ENCODE data around the gene ME1. TPM values are rescaled to one million over a fixed set of nuclear protein-coding genes. Genes with fewer than 3 reads are reported as not detected.
A peak's percentile ranks its signal among the peaks of the same experiment; 100 is the strongest.
"Not testable (repeated sequence)": the region's sequence is repeated elsewhere in the genome, so short reads cannot be mapped to it uniquely, and the experiment has no call there.

Gene ME1
- polyA plus RNA-seq, 12 donors: 1.5 to 2.4 (median 1.9) TPM; not detected in 2

DNA sequence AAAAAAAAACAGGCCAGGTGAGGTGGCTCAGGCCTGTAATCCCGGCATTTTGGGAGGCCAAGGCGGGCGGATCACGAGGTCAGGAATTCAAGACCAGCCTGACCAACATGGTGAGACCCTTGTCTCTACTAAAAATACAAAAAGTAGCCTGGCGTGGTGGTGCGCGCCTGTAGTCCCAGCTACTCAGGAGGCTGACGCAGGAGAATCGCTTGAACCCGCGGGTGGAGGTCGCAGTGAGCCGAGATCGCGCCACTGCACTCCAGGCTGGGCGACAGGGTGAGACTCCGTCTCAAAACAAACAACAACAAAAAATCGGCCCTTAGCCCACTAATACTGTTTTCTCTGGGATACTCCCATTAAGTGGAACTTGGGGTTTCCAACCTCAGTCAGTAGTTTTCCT, 238.9 kb downstream of the ME1 start:
- DNase-seq: not testable (repeated sequence)

GRCh38 chr6:83190626-83191025, 240.2 kb downstream of the ME1 start:
- DNase-seq: no peak

DNA sequence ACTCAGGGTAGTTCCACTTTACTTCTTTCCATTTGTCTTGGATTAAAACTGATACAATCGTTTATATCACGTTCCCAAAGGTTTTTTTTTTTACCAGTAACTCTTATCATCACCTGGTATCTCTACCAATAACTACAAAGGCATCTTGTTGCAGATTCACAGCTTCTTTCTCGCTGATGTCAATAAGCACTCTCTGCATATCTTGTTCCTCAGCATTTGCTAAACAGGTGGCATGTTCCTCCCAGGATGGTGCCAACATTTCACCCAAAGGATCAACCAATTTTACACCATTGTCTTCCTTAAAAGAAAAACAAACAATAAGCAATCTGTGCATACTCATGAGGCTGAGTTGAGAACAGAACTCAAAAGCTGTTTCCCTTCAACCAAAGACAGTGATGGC, 242.3 kb downstream of the ME1 start:
- DNase-seq: no peak

- DNase-seq: no peak
Observed at GRCh38 chr6:83185096-83185495, 245.8 kb downstream of the ME1 start.

DNA sequence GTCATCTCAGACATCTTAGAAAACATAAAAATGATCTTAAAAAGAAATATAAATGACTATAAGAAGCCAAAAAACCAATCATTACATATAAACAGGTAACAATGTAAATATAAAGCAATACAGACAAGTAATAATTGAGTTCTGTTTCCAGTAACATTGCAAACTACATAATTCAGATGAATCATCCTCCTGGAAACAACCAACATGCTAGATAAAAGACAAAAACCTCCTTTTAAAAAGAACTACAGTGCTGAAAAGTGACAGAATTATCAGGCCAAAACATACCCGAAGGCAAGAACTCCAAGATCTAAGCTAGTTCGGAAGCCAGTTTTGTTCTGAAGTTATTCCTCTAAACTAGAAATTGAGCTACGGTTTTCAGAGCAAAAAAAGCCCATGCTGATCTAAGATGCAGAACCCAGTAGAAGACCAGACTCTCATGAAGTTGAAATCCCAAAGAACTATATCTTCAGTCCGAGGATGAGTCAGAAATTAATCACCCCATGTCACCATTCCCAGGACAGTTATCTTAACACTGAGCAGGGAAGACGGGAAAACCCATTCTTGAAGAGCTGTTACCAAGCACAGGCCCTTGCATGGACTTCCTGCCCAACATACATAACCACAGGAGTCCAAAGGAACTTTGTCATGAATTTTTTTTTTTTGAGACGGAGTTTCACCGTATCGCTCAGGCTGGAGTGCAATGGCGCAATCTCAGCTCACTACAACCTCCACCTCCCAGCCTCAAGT, 247.6 kb downstream of the ME1 start:
- DNase-seq: no peak

DNA sequence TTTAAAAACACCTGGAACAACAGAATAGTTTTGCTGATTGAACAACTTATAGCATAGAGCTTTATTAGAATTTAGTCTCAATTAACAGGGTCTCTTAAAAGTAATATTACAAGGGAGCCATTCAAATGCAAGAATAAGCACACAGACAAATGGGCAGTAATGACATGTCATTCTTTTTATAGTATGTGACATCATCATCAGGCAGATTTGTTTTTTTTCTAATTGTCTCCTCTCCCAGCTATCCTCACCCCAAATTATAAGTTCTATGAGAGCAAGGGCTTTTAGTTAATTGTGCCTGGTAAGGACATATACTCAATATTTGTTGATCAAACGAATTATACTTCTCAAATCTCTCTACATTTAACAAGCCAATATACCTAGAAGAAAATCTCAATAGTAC, 248.7 kb downstream of the ME1 start:
- no peak for DNase-seq

DNA sequence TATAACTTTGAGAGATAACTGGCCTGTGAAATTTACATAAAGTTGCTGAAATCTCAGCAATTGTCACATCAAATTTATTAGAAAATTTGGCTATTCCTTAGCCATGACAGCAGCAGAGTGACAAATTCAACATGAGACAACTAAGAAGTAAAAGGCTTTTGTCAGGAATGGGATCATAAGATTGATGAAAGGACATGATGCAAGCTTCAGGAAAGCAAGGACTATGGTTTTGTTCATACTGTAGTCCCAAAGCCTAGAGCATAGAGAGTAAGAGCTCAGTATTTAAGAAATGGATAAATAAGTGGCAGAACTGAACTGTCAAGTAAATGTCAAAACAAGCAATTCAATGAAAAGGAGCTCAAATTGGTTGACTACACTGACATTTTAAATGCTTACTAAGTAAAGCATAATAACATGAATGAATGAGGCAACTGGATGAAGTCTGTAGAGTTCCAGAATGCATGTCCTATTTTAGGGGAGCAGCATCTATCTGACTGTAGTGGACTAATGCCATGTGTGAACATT, 250.4 kb downstream of the ME1 start:
- no peak for DNase-seq

DNA sequence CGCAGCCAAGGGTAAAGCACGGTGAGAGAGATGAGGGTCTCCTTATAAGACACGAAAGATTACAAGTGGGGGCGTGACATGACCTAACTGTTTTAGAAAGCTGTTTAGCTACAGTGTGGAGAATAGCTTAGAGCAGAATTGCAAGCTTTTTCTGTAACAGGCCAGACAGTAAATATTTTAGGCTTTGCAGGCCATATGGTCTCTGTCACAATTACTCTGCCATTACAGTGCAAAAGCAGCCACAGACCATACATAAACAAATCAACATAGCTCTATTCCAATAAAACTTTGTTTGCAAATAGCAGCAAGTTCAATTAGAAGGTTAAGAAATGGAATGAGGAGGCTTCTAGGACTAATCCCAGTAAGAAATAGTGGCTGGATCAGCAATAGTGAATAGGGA, 254.6 kb downstream of the ME1 start:
- DNase-seq: no peak

DNA sequence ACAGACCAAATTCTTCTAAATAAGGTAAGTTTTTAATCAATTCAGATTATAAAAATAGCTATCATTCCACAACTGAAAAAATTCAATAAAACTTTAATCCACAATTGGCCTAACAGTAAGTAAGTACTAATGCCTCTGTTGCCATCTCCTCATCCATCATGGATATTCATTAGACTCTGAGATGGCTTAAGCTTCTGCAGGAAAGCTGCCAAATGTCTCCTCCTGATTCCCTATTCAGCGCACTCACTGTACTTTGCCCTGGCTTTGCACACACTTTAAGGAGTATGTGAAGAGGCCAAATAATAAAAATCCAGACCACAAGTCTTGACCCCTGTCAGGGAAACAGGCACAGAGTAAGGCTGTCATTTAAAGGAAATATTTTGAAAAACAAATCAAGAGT, 261.3 kb downstream of the ME1 start:
- DNase-seq: no peak

DNA sequence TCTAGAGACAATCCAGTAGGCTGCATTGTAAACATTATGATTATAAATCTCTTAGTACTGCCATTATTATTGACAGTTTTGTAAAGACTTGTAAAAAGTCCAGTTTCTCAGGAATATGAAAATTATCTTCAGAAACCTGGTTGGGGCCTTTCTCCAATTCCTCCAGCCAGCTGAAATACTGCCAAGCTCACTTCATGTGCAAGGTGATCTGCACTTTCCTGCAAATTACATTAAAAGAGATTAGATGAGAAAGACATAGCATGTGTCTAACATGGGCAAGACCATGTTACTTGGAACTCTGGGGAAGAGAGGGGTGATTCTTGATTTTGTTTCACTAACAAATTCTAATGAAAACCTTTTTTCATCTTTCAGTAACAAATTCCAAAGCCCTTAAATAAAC, 261.7 kb downstream of the ME1 start:
- peak; percentile 25 for DNase-seq

- no peak for DNase-seq
Observed at GRCh38 chr6:83168556-83168955, 262.3 kb downstream of the ME1 start.

DNA sequence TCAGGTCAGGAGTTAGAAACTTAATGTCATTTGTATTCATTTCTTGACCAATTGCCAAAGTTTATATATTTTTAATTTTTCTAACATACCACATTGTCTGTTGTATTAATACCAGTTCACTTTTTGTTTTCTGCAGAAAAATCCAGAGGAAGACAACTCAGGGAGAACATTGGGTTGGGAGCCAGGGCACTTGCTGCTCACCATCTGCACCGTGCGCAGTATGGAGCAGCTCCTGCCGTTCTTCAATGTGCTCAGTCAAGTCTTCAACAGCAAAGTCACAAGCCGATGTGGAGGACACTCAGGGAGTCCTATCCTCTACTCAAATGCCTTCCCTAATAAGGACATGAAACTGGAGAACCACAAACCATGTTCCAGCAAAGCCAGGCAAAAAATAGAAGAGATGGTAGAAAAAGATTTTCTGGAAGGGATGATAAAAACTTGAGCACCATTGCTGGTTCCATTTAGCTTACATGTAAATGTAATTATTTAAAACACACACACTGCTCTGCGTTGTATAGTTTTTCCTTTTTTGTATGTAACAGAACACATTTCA, 263.0 kb downstream of the ME1 start:
- no peak for DNase-seq

Other genes starting within 250 kb of the ME1 start
- gene PGM3, start 237.8 kb downstream of the ME1 start, polyA plus RNA-seq (ENCODE audit: insufficient read length in 12 of 12): 10 to 100 TPM in 11 of 12 donors, not detected in 1; 24.1 to 77.4 (median 42.2) TPM
- gene RWDD2A, start 237.7 kb downstream of the ME1 start, polyA plus RNA-seq (ENCODE audit: insufficient read length in 12 of 12): 1 to 10 TPM in 10 of 12 donors, not detected in 2; 3.0 to 5.3 (median 4.2) TPM
- 10 to 100 TPM in 11 of 12 donors, not detected in 1; 20.2 to 89.8 (median 41.4) TPM for gene PRSS35, start 81.5 kb upstream of the ME1 start, polyA plus RNA-seq (ENCODE audit: insufficient read length in 12 of 12)

Data from muscle of arm (tissue), 12 donors.